Caco-2 (cell line): ENCODE measurements around the gene CRYBG3. TPM values are rescaled to one million over a fixed set of nuclear protein-coding genes. Genes with fewer than 3 reads are reported as not detected.

Source experiments
- BruUV-seq: library from RNA; stranded (reverse); fragments of 400-500 nt; replicated peaks from 2 replicates; lab custom pipeline; 2021; lab: Mats Ljungman, UMichigan
- CTCF ChIA-PET: fragments of 300-600 bp; sonication (Branson Sonifier 250); formaldehyde crosslinking; loops from one replicate; lab custom pipeline; 2022; ENCODE audit warnings: antibody characterized with exemption; lab: Charles Lee
- POLR2A ChIA-PET: fragments of 300-600 bp; sonication (Branson Sonifier 250); formaldehyde crosslinking; loops from one replicate; lab custom pipeline; 2022; ENCODE audit warnings: antibody characterized with exemption; lab: Charles Lee
- DNase-seq, 2 experiments: peaks; one replicate each; pipeline versions ENCODE4 v3.0.0 to v3.0.0-alpha.2; 2020 to 2022
- H3K27me3 ChIP-seq: replicated peaks from 2 replicates; pipeline ENCODE4 v1.6.0; 2011; ENCODE audit warnings: low read length; ENCODE audit not compliant: control insufficient read depth, insufficient read depth
- H3K36me3 ChIP-seq: 2 replicates; pipeline ENCODE4 v1.5.1; 2011; ENCODE audit warnings: low read length; ENCODE audit not compliant: control insufficient read depth, insufficient read depth
- H3K4me1 ChIP-seq: fragments of 250-450 bp; sonication (Bioruptor Pico); 2 replicates; pipeline ENCODE4 v1.5.1; 2020; ENCODE audit warnings: mild to moderate bottlenecking
- H3K4me3 ChIP-seq: 2 replicates; pipeline ENCODE4 v1.5.1; 2011; ENCODE audit warnings: low read depth, mild to moderate bottlenecking, control low read depth, low read length
- H3K9me3 ChIP-seq: fragments of 250-450 bp; sonication (Bioruptor Pico); 2 replicates; pipeline ENCODE4 v1.5.1; 2020; ENCODE audit warnings: mild to moderate bottlenecking, moderate library complexity
- H3K27ac Mint-ChIP-seq: one replicate; pipeline ENCODE4 v1.8.0; 2022; ENCODE audit warnings: mixed read lengths; ENCODE audit not compliant: unreplicated experiment
- H3K27me3 Mint-ChIP-seq: one replicate; pipeline ENCODE4 v1.8.0; 2022; ENCODE audit warnings: mixed read lengths; ENCODE audit not compliant: insufficient read depth, unreplicated experiment
- H3K36me3 Mint-ChIP-seq: one replicate; pipeline ENCODE4 v1.8.0; 2022; ENCODE audit warnings: mild to moderate bottlenecking, mixed read lengths; ENCODE audit not compliant: insufficient read depth, unreplicated experiment
- H3K4me1 Mint-ChIP-seq: one replicate; pipeline ENCODE4 v1.8.0; 2022; ENCODE audit warnings: low read depth, mixed read lengths; ENCODE audit not compliant: unreplicated experiment
- H3K4me3 Mint-ChIP-seq: one replicate; pipeline ENCODE4 v1.8.0; 2022; ENCODE audit warnings: mild to moderate bottlenecking, moderate library complexity, mixed read lengths; ENCODE audit not compliant: unreplicated experiment
- H3K9me3 Mint-ChIP-seq: one replicate; pipeline ENCODE4 v1.8.0; 2022; ENCODE audit warnings: mixed read lengths; ENCODE audit not compliant: unreplicated experiment
- CTCF ChIP-seq, 2 experiments: fragments of 200-600 bp in 1 of 2; IDR thresholded peaks; 1 replicate in 1 of 2; 2 replicates in 1 of 2; pipeline versions ENCODE4 v1.5.1 to v1.8.0; 2011 to 2022; ENCODE audit warnings: antibody characterized with exemption in 1 of 2, control low read depth in 1 of 2, inconsistent platforms in 1 of 2, low read depth in 1 of 2, low read length in 1 of 2, mild to moderate bottlenecking in 1 of 2, moderate library complexity in 1 of 2; ENCODE audit not compliant: insufficient read depth in 1 of 2, severe bottlenecking in 1 of 2, unreplicated experiment in 1 of 2
- intact Hi-C: fragments of 100-400 bp; cut with micrococcal nuclease; formaldehyde crosslinking; loops from one replicate; pipeline ENCODE4 v1.10.0; 2022; ENCODE audit not compliant: unreplicated experiment
- total RNA-seq: library from RNA; stranded (reverse); gene quantifications from 2 replicates; pipeline ENCODE4 v1.2.3, GENCODE V29; 2022

Gene CRYBG3
- total RNA-seq, 1 experiment from 2014 or later = 1.3 TPM

- CTCF ChIA-PET = no interaction called here
- intact Hi-C loops = no loop called here
These were observed 49.4 kb downstream of the CRYBG3 start for GRCh38 chr3:97871186-97871585.

DNA sequence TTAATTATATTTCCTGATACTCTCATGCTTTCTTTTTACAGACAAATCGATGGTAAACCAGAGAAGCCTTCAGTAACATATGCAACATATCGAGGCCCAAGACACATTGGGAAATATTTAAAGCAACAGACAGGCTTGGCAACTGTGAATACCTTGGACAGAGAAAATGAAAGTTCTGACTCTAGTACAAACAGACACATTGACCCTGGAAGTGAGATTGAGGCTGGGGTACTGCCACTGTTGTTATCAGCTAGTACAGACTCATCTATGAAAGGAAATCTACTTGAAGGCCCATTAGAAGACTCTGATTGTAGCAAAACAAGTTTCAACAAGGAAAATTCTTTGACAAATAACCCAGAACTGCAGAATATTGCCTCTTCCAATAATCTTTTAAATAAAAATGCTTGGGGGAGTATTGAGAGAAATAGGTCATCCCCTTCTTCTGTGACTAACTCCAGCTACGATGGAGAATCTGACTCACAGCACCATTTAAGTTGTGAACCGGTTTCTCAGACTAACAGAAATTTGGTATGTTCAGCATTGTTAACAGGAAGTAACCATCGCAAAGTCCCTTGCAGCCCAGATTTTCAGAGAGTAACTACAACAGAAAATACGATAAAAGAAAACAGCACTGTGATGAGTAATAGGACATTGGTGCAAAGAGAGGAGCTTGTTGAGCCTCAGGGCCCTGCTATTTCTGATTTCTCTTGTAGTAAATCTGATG lies 50.2 kb downstream of the CRYBG3 start:
- H3K27ac Mint-ChIP-seq = no peak overlapping the region
- no peaks in the 10 kb centered on the region for H3K4me1 Mint-ChIP-seq
- H3K27me3 Mint-ChIP-seq = peaks cover 12% of the 10 kb centered on the region
- intact Hi-C loops = no loop called here
- H3K36me3 Mint-ChIP-seq = no peaks in the 10 kb centered on the region
- H3K4me3 Mint-ChIP-seq = no peak overlapping the region
- Histone ChIP-seq H3K9me3 (no peaks in the 10 kb centered on the region), H3K4me3 (no peak overlapping the region), H3K4me1 (no peaks in the 10 kb centered on the region), H3K27me3 (no peaks in the 10 kb centered on the region), H3K36me3 (no peaks in the 10 kb centered on the region)
- POLR2A ChIA-PET = no interaction called here
- BruUV-seq = no TSS peak
- no peak for DNase-seq
- CTCF ChIA-PET = no interaction called here
- H3K9me3 Mint-ChIP-seq = no peaks in the 10 kb centered on the region
- no peak for TF ChIP-seq CTCF (IDR thresholded peaks at IDR 0.05; ENCODE audit: insufficient read depth in 1 of 2, low read depth in 1 of 2, low read length in 1 of 2, severe bottlenecking in 1 of 2, unreplicated experiment in 1 of 2)

More at GRCh38 chr3:97871186-97871585, 49.4 kb downstream of the CRYBG3 start:
- BruUV-seq = no TSS peak
- H3K27me3 ChIP-seq = no peaks in the 10 kb centered on the region
- TF ChIP-seq CTCF (IDR thresholded peaks at IDR 0.05; ENCODE audit: insufficient read depth in 1 of 2, low read depth in 1 of 2, low read length in 1 of 2, severe bottlenecking in 1 of 2, unreplicated experiment in 1 of 2) = no peak
- Mint-ChIP-seq H3K4me1 (no peaks in the 10 kb centered on the region), H3K27me3 (peaks cover 8% of the 10 kb centered on the region), H3K9me3 (no peaks in the 10 kb centered on the region), H3K4me3 (no peak overlapping the region), H3K36me3 (no peaks in the 10 kb centered on the region), H3K27ac (no peak overlapping the region)
- H3K9me3 ChIP-seq = no peaks in the 10 kb centered on the region
- H3K4me3 ChIP-seq = no peak overlapping the region
- no peaks in the 10 kb centered on the region for H3K4me1 ChIP-seq
- no peaks in the 10 kb centered on the region for H3K36me3 ChIP-seq
- DNase-seq = no peak
- POLR2A ChIA-PET = no interaction called here

GRCh38 chr3:97872525-97873042 lies 50.8 kb downstream of the CRYBG3 start:
- no peak for TF ChIP-seq CTCF (IDR thresholded peaks at IDR 0.05; ENCODE audit: insufficient read depth in 1 of 2, low read depth in 1 of 2, low read length in 1 of 2, severe bottlenecking in 1 of 2, unreplicated experiment in 1 of 2)
- Mint-ChIP-seq H3K4me3 (no peak overlapping the region), H3K9me3 (no peaks in the 10 kb centered on the region), H3K4me1 (no peaks in the 10 kb centered on the region), H3K27me3 (peaks cover 15% of the 10 kb centered on the region), H3K36me3 (no peaks in the 10 kb centered on the region), H3K27ac (no peak overlapping the region)
- intact Hi-C loops = no loop called here
- H3K9me3 ChIP-seq = no peaks in the 10 kb centered on the region
- ChIA-PET CTCF (interaction anchor here (0.6 kb wide), 1 partner anchor 151 kb away, joined by 3 read pairs; no protein-coding TSS in a partner anchor), POLR2A (no interaction called here)
- H3K4me3 ChIP-seq = no peak overlapping the region
- BruUV-seq = no TSS peak
- H3K36me3 ChIP-seq = no peaks in the 10 kb centered on the region
- no peaks in the 10 kb centered on the region for H3K4me1 ChIP-seq
- H3K27me3 ChIP-seq = no peaks in the 10 kb centered on the region
- no peak for DNase-seq
